CD14-positive monocyte (primary cell): ENCODE data around the gene CWH43. TPM values are rescaled to one million over a fixed set of nuclear protein-coding genes. Genes with fewer than 3 reads are reported as not detected.

Experiments
- DNase-seq, 3 donors: peaks; one replicate each; pipeline ENCODE4 v3.0.0-alpha.2; 2011 to 2022
- H2AFZ ChIP-seq: 2 replicates; pipeline ENCODE4 v1.6.0; 2012; ENCODE audit warnings: mild to moderate bottlenecking, low read depth, low read length, inconsistent platforms; ENCODE audit not compliant: insufficient read depth, poor library complexity, severe bottlenecking
- H3K27ac ChIP-seq, 2 donors: 1 replicate in 1 of 2; 2 replicates in 1 of 2; pipeline ENCODE4 v1.5.1; 2012 to 2013; ENCODE audit warnings: low read length in 2 of 2, control low read depth in 1 of 2, inconsistent platforms in 1 of 2, low read depth in 1 of 2, mild to moderate bottlenecking in 1 of 2
- H3K27me3 ChIP-seq, 2 donors: one replicate each; pipeline versions ENCODE4 v1.6.0 to v1.6.1; 2011 to 2013; ENCODE audit warnings: low read length in 2 of 2; ENCODE audit not compliant: control insufficient read depth in 2 of 2, insufficient read depth in 2 of 2
- H3K36me3 ChIP-seq, 2 donors: replicated peaks in 1 of 2; 1 replicate in 1 of 2; 2 replicates in 1 of 2; pipeline versions ENCODE4 v1.5.1 to v1.6.1; 2012 to 2013; ENCODE audit warnings: low read length in 2 of 2, control low read depth in 1 of 2, inconsistent platforms in 1 of 2, mild to moderate bottlenecking in 1 of 2; ENCODE audit not compliant: insufficient read depth in 2 of 2, control insufficient read depth in 1 of 2
- H3K4me1 ChIP-seq, 2 donors: 1 replicate in 1 of 2; 2 replicates in 1 of 2; pipeline versions ENCODE4 v1.5.1 to v1.6.1; 2012 to 2013; ENCODE audit warnings: low read length in 2 of 2, control low read depth in 1 of 2, inconsistent platforms in 1 of 2, mild to moderate bottlenecking in 1 of 2, moderate library complexity in 1 of 2; ENCODE audit not compliant: insufficient read depth in 2 of 2, control insufficient read depth in 1 of 2
- H3K4me2 ChIP-seq: replicated peaks from 2 replicates; pipeline ENCODE3; 2012; ENCODE audit warnings: low read length, moderate library complexity, mild to moderate bottlenecking; ENCODE audit not compliant: poor library complexity, severe bottlenecking; ENCODE audit errors: extremely low read depth
- H3K4me3 ChIP-seq, 3 experiments: fragments of 200-600 bp in 1 of 3; sonication (generic) in 1 of 3; replicated peaks in 1 of 3; 1 replicate in 2 of 3; 2 replicates in 1 of 3; pipeline ENCODE4 v1.5.1; 2011 to 2013; ENCODE audit warnings: low read length in 3 of 3, mild to moderate bottlenecking in 3 of 3, control low read depth in 2 of 3, low read depth in 2 of 3, inconsistent platforms in 1 of 3, moderate library complexity in 1 of 3
- H3K79me2 ChIP-seq: 2 replicates; pipeline ENCODE4 v1.6.0; 2012; ENCODE audit warnings: mild to moderate bottlenecking, control low read depth, inconsistent platforms, low read length, moderate library complexity; ENCODE audit not compliant: insufficient read depth
- H3K9ac ChIP-seq: 2 replicates; pipeline ENCODE4 v1.6.0; 2017; ENCODE audit warnings: low read length, mild to moderate bottlenecking; ENCODE audit not compliant: insufficient read depth, poor library complexity, severe bottlenecking
- H3K9me3 ChIP-seq, 2 donors: replicated peaks in 1 of 2; 1 replicate in 1 of 2; 2 replicates in 1 of 2; pipeline versions ENCODE4 v1.5.1 to v1.6.1; 2012 to 2013; ENCODE audit warnings: low read length in 2 of 2, control low read depth in 1 of 2; ENCODE audit not compliant: control insufficient read depth in 1 of 2, insufficient read depth in 1 of 2
- H4K20me1 ChIP-seq: 2 replicates; pipeline ENCODE4 v1.6.0; 2012; ENCODE audit warnings: mild to moderate bottlenecking, low read length, control low read depth, moderate library complexity; ENCODE audit not compliant: insufficient read depth
- H3K27ac Mint-ChIP-seq, 7 donors: one replicate each; pipeline ENCODE4 v1.8.0; 2020; ENCODE audit warnings: mild to moderate bottlenecking in 7 of 7, mixed read lengths in 7 of 7, moderate library complexity in 6 of 7, inconsistent platforms in 2 of 7
- H3K27me3 Mint-ChIP-seq, 3 donors: one replicate each; pipeline ENCODE4 v1.8.0; 2021 to 2022; ENCODE audit warnings: low read depth in 3 of 3, mild to moderate bottlenecking in 3 of 3, mixed read lengths in 3 of 3, moderate library complexity in 3 of 3, inconsistent platforms in 1 of 3
- H3K36me3 Mint-ChIP-seq, 2 donors: one replicate each; pipeline ENCODE4 v1.8.0; 2020; ENCODE audit warnings: mixed read lengths in 2 of 2, inconsistent platforms in 1 of 2, mild to moderate bottlenecking in 1 of 2
- H3K4me1 Mint-ChIP-seq: one replicate; pipeline ENCODE4 v1.8.0; 2020; ENCODE audit warnings: mild to moderate bottlenecking, mixed read lengths
- H3K4me3 Mint-ChIP-seq, 2 donors: one replicate each; pipeline ENCODE4 v1.8.0; 2020; ENCODE audit warnings: mild to moderate bottlenecking in 2 of 2, mixed read lengths in 2 of 2, moderate library complexity in 1 of 2
- H3K9me3 Mint-ChIP-seq, 7 donors: one replicate each; pipeline ENCODE4 v1.8.0; 2020 to 2022; ENCODE audit warnings: mixed read lengths in 7 of 7, mild to moderate bottlenecking in 6 of 7, moderate library complexity in 6 of 7, inconsistent platforms in 2 of 7
- CTCF ChIP-seq: fragments of 200-600 bp; IDR thresholded peaks from one replicate; pipeline ENCODE4 v1.8.0; 2022; ENCODE audit warnings: antibody characterized with exemption, mild to moderate bottlenecking
- WGBS: methylation state at CpG from one replicate; pipeline ENCODE4 v1.1.5; 2013; ENCODE audit warnings: missing lambda C conversion rate; ENCODE audit not compliant: insufficient coverage; 5-methylcytosine and 5-hydroxymethylcytosine counted together
- intact Hi-C, 2 donors: fragments of 100-400 bp; cut with micrococcal nuclease; formaldehyde crosslinking; loops; one replicate each; pipeline versions ENCODE4 v1.15.0 to v1.15.1; 2023
- polyA plus RNA-seq, 3 donors: library from polyadenylated mRNA; depleted of rRNA in 1 of 3; unstranded in 2 of 3; stranded (reverse) in 1 of 3; fragments of 300-500 nt in 2 of 3; fragments of >200 nt in 1 of 3; fragmentation: Illumina TruSeq in 2 of 3; gene quantifications; 1 replicate in 2 of 3; 2 replicates in 1 of 3; pipeline ENCODE4 v1.2.3, GENCODE V29; 2012 to 2021

CWH43 gene
- polyA plus RNA-seq, 3 donors: not detected

GRCh38 chr4:49018718-49019295 lies 32.7 kb downstream of the CWH43 start:
- H2AFZ ChIP-seq: no peak overlapping the region
- no peaks in the 10 kb centered on the region for H3K36me3 ChIP-seq
- no peaks in the 10 kb centered on the region for H3K79me2 ChIP-seq
- no peaks in the 10 kb centered on the region for H3K4me1 ChIP-seq
- H3K27me3 ChIP-seq: no peaks in the 10 kb centered on the region
- no peak overlapping the region for H3K9ac ChIP-seq
- intact Hi-C loops: no loop called here
- Mint-ChIP-seq H3K9me3 (peaks cover 3 to 39% (median 15%) of the 10 kb centered on the region in 7 donors), H3K4me1 (no peaks in the 10 kb centered on the region), H3K27me3 (peaks cover 0 to 3% (median 0%) of the 10 kb centered on the region in 3 donors), H3K27ac (no peak overlapping the region), H3K4me3 (no peak overlapping the region), H3K36me3 (no peaks in the 10 kb centered on the region)
- no peak for DNase-seq
- H3K4me2 ChIP-seq: no peak overlapping the region
- H4K20me1 ChIP-seq: no peaks in the 10 kb centered on the region
- TF ChIP-seq CTCF: no peak
- H3K4me3 ChIP-seq: no peak overlapping the region
- H3K27ac ChIP-seq: no peak overlapping the region
- WGBS: no CpG with 5 or more reads among the region's 2 CpGs
- peaks cover 4 to 10% of the 10 kb centered on the region in 2 donors for H3K9me3 ChIP-seq

- 34% methylated on average over 9 of the region's 11 CpGs for WGBS
- H3K79me2 ChIP-seq: no peaks in the 10 kb centered on the region
- peaks cover 2 to 8% (median 5%) of the 10 kb centered on the region in 3 donors for H3K27me3 Mint-ChIP-seq
Measured at GRCh38 chr4:49032440-49033161, 46.5 kb downstream of the CWH43 start.

More at GRCh38 chr4:49032440-49033161, 46.5 kb downstream of the CWH43 start:
- no peaks in the 10 kb centered on the region for H3K4me1 Mint-ChIP-seq
- Histone ChIP-seq H2AFZ (no peak overlapping the region), H3K4me3 (no peak overlapping the region), H3K36me3 (no peaks in the 10 kb centered on the region), H3K9ac (no peak overlapping the region), H3K27me3 (no peaks in the 10 kb centered on the region), H3K4me1 (no peaks in the 10 kb centered on the region), H4K20me1 (no peaks in the 10 kb centered on the region), H3K27ac (no peak overlapping the region), H3K4me2 (no peak overlapping the region), H3K9me3 (no peaks in the 10 kb centered on the region)
- H3K4me3 Mint-ChIP-seq: no peak overlapping the region
- intact Hi-C loops: no loop called here
- TF ChIP-seq CTCF: no peak
- DNase-seq: no peak
- H3K9me3 Mint-ChIP-seq: no peaks in the 10 kb centered on the region
- H3K27ac Mint-ChIP-seq: no peak overlapping the region
- no peaks in the 10 kb centered on the region for H3K36me3 Mint-ChIP-seq
